ENCODE measurements around the gene C9orf50. TPM values are rescaled to one million over a fixed set of nuclear protein-coding genes. Genes with fewer than 3 reads are reported as not detected.

The C9orf50 gene
- total RNA-seq, 2 donors from 2014 or later: not detected

DNA sequence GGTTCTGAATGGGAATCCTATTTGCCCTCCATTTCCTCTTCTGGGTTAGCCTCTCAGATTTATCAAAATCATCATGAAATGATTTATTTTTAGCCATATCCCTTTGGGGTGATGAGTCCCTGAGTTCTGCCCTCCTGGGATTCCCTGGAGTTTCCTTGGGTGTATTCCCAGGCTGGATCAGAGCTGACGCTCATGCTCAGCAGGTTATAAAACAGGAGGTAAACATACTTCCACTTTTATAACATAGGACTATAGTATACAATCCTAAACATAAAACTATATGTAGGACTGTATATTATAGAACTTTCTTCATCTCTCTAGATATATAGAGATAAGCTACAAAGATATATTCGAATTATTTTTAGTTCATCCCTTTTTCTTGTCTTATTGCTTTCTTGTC is 40.1 kb upstream of the C9orf50 start:
- WGBS, 2 donors: 79 to 83% methylated on average over 2 of the region's 2 CpGs
- H3K27ac ChIP-seq: no peak overlapping the region
- H3K36me3 ChIP-seq (replicated peaks in 1 of 2; ENCODE audit: insufficient read depth in 1 of 2, low read depth in 2 of 2): no peaks in the 10 kb centered on the region
- no peak for TF ChIP-seq POLR2A (IDR thresholded peaks at IDR 0.05)
- TF ChIP-seq, protein P1, sequence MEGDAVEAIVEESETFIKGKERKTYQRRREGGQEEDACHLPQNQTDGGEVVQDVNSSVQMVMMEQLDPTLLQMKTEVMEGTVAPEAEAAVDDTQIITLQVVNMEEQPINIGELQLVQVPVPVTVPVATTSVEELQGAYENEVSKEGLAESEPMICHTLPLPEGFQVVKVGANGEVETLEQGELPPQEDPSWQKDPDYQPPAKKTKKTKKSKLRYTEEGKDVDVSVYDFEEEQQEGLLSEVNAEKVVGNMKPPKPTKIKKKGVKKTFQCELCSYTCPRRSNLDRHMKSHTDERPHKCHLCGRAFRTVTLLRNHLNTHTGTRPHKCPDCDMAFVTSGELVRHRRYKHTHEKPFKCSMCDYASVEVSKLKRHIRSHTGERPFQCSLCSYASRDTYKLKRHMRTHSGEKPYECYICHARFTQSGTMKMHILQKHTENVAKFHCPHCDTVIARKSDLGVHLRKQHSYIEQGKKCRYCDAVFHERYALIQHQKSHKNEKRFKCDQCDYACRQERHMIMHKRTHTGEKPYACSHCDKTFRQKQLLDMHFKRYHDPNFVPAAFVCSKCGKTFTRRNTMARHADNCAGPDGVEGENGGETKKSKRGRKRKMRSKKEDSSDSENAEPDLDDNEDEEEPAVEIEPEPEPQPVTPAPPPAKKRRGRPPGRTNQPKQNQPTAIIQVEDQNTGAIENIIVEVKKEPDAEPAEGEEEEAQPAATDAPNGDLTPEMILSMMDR (IDR thresholded peaks at IDR 0.05): no peak
- no peak for ATAC-seq
- H3K4me1 ChIP-seq: peaks cover 6% of the 10 kb centered on the region
- no peak for DNase-seq
- H3K4me3 ChIP-seq: no peak overlapping the region
- H3K9me3 ChIP-seq: no peaks in the 10 kb centered on the region
- intact Hi-C loops (cut with DNase I): no loop called here
- H3K27me3 ChIP-seq: peaks cover 0 to 6% of the 10 kb centered on the region in 2 donors

DNA sequence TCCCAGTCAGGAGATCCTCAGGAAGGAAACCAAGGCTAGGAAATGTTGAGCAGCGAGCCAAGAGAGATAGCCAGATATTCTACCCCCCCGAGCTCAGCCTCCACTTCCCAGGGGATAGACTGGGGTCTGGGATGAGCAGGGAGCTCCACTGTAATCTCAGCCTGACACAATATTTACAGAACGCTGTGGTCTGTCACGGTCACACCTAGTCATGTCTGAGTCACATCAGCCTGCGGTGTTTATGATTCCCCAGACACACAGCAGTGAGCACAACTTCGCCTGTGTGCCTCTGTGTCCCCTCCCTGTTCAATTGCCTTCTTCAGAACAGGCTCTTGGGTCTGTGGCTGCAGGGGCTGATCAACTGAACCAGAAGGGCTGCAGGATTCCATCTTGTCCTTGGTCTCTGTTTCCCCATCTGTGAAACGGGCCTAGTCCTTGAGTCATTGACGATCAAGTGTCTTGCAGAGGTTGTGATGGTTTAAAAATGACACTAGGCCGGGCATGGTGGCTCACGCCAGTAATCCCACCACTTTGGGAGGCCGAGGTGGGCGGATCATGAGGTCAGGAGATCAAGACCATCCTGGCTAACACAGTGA is 36.0 kb upstream of the C9orf50 start:
- H3K36me3 ChIP-seq (replicated peaks in 1 of 2; ENCODE audit: insufficient read depth in 1 of 2, low read depth in 2 of 2): no peaks in the 10 kb centered on the region
- intact Hi-C loops (cut with DNase I): loop anchor here (10.0 kb wide), 1 partner anchor 118 kb away; no protein-coding TSS in a partner anchor
- H3K27ac ChIP-seq: no peak overlapping the region
- H3K9me3 ChIP-seq: no peaks in the 10 kb centered on the region
- ATAC-seq: no peak
- peaks cover 3% of the 10 kb centered on the region for H3K4me1 ChIP-seq
- DNase-seq: no peak
- H3K4me3 ChIP-seq: no peak overlapping the region
- TF ChIP-seq POLR2A (IDR thresholded peaks at IDR 0.05): no peak
- TF ChIP-seq, protein P1 (IDR thresholded peaks at IDR 0.05): no peak
- 64 to 70% methylated on average over 9 to 12 of the region's 12 CpGs for WGBS, 2 donors
- H3K27me3 ChIP-seq: no peaks in the 10 kb centered on the region

DNA sequence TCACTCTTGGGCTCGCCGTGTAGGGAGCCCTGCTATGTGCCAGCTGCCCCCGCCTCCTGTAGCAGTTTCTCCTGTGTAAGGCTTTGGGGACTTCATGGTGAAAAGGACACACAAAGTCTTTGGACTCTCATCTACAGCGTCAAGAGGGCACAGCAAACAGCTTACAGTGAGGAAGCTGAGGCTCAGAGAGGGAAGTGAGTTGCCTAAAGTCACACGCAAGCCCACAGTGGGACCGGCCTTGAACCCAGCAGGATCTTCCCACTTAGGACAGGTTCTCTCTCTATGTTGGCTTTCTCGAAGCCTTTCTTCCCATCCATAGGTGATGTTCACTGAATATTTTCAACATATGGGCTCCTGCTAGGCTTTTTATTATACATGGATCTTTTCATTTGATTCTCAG is 34.8 kb upstream of the C9orf50 start:
- Histone ChIP-seq H3K36me3 (replicated peaks in 1 of 2; ENCODE audit: insufficient read depth in 1 of 2, low read depth in 2 of 2) (no peaks in the 10 kb centered on the region), H3K27ac (no peak overlapping the region), H3K9me3 (no peaks in the 10 kb centered on the region), H3K4me1 (peaks cover 3% of the 10 kb centered on the region), H3K27me3 (no peaks in the 10 kb centered on the region), H3K4me3 (no peak overlapping the region)
- WGBS, 2 donors: 77 to 79% methylated on average over 5 to 7 of the region's 7 CpGs
- intact Hi-C loops (cut with DNase I): loop anchor here (10.0 kb wide), 1 partner anchor 119 kb away; no protein-coding TSS in a partner anchor
- ATAC-seq (no peak), DNase-seq (no peak)
- TF ChIP-seq, protein P1 (IDR thresholded peaks at IDR 0.05): no peak
- no peak for TF ChIP-seq POLR2A (IDR thresholded peaks at IDR 0.05)

DNA sequence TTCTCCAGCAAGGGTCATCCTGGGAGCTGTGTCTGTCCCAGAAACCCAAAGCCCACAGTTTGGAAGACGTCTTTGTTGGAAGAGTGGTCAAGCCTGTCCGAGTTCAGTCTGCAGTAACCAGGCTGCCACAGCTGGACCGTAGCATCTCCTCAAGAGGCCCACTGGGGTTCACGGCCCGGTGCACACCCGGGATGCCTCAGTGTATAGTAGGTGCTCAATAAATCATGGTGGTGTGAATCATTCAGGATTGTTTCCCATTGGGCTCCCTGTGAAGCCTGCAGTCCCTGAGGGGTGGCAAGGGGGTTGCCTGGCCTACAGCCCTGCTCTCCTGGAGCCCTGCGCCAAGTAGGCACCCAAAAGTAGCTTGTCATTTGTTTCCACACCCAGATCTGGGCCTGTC is 34.3 kb upstream of the C9orf50 start:
- no peaks in the 10 kb centered on the region for H3K27me3 ChIP-seq
- ATAC-seq: no peak
- no peak for TF ChIP-seq POLR2A (IDR thresholded peaks at IDR 0.05)
- TF ChIP-seq, protein P1 (IDR thresholded peaks at IDR 0.05): no peak
- no peak for DNase-seq
- H3K27ac ChIP-seq: no peak overlapping the region
- no peaks in the 10 kb centered on the region for H3K36me3 ChIP-seq (replicated peaks in 1 of 2; ENCODE audit: insufficient read depth in 1 of 2, low read depth in 2 of 2)
- peaks cover 3% of the 10 kb centered on the region for H3K4me1 ChIP-seq
- no peaks in the 10 kb centered on the region for H3K9me3 ChIP-seq
- no peak overlapping the region for H3K4me3 ChIP-seq
- WGBS, 2 donors: 84 to 91% methylated on average over 5 to 7 of the region's 7 CpGs
- intact Hi-C loops (cut with DNase I): loop anchor here (10.0 kb wide), 1 partner anchor 120 kb away; no protein-coding TSS in a partner anchor

DNA sequence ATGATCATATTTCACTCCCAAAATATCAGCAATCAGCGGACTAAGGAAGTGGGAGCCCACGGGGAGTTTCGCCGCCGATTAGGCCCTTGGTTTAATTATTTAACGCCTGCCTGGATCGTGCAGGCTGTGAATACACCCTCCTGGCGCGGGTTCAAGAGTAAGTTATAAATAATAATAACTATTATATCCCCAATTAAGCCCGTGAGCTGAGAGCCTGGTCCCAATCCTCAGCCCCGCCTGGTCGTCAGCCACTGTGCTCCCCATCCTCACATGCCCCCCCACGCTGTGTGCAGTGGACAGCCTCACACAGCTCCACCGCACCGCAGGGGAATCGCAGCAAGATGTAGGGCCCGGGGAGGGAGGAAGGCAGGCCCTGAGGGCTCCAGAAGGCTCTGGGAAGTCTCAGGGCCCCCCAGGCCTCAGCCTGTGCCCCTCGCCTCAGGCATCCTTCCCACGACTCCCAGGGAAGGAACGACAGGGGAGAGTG is 33.7 kb upstream of the C9orf50 start:
- peaks cover 3% of the 10 kb centered on the region for H3K4me1 ChIP-seq
- WGBS, 2 donors: 31 to 42% methylated on average over 20 of the region's 20 CpGs
- peak overlapping the region in 2 of 4 donors; percentile 17 to 25 for H3K27ac ChIP-seq
- H3K9me3 ChIP-seq: no peaks in the 10 kb centered on the region
- intact Hi-C loops (cut with DNase I): loop anchor here (10.0 kb wide), 1 partner anchor 120 kb away; no protein-coding TSS in a partner anchor
- DNase-seq: no peak
- H3K27me3 ChIP-seq: no peaks in the 10 kb centered on the region
- ATAC-seq: peak; percentile 27
- H3K36me3 ChIP-seq (replicated peaks in 1 of 2; ENCODE audit: insufficient read depth in 1 of 2, low read depth in 2 of 2): no peaks in the 10 kb centered on the region
- H3K4me3 ChIP-seq: no peak overlapping the region
- no peak for TF ChIP-seq POLR2A (IDR thresholded peaks at IDR 0.05)
- TF ChIP-seq, protein P1 (IDR thresholded peaks at IDR 0.05): no peak
